ENCODE data around the gene TBX5.
"Not testable (repeated sequence)": the region's sequence is repeated elsewhere in the genome, so short reads cannot be mapped to it uniquely, and the experiment has no call there.

The TBX5 gene

DNA sequence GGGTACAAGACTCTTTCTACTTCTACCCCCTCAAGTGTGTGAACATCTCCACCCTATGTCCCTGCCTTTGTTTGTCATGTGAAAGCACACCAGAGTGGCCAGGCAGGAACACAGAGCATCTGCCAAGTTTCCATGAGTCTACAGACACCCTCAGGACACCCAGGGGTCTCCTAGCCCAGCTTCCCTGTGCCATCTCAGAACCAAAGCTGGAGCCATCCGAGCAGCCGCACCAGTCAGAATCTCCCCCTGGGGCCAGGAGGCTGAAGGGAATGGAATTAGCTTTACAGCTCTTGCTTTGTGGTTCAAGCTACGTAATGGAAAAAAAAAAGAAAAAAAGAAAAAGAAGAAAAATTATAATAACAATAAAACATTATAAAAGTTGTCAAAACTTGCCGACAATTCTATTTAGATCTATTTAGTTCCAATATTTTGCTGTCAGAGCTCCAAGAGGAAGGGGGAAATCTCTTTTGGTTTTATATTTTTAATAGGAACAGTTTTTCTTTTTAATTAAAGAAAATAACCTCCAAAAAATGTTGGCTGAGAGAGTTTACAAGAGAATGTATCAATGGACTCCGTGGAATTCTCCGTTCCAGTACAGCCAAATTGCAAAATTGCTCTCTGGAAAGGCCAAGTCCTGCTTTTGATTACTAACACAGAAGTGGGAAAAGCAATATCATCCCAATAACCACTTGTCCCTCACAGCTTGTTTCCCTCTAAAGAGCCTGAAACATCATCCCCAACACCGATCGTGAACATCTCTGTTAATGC lies 37.1 kb downstream of the TBX5 start:
- no peak for DNase-seq

DNA sequence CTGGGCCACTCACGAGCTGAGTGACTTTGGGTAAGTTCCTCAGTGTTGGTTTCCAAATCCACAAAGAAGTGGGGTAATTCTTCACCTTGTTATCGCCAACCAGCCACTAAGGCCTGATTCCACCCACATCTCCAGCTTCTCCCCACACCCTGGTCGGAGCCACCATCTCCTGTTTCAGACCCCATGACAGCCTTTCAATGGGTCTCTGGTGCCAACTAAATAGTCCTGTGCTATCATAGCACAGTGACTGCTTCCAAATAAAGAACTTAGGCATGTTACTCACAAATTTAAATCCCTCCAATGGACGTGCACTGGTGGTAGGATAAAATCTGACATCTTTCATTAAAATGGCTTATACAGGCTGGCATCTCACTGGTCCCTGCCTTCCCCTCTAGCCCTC lies 44.0 kb downstream of the TBX5 start:
- DNase-seq = no peak

DNA sequence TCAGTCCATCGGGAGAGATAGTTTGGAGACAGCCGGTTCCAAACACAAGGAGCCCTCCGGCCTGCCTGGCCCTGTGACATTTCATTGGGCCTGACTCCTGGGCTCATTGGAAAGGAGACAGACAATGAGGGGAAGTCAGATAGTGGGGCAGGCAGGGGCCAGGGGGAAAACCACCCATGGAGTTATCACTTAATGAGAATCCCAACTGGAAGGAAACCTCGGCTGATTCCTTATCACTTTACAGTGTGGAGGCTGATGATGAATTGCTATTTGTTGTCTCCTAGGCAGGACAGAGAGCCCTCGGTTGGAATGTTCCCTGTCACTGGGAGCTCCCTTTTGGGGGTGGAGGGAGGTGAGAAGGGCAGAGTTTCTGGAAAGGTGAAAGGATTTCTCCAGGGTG lies 44.4 kb downstream of the TBX5 start:
- DNase-seq = no peak

DNA sequence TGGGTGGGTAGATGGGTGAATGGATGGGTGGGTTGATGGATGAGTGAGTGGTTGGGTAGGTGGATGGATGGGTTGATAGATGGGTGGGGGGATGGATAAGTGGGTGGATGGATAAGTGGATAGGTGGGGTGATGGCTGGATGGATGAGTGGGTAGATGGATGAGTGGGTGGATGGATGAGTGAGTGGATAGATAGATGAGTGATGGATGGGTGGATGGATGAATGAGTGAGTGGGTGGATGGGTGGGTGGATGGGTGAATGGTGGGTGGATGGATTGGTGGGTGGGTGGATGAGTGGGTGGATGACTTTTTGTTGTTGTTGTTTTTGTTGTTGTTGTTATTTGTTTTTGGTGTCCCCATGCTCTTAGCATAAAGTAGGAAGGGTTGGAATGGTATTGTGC lies 45.5 kb downstream of the TBX5 start:
- DNase-seq = no peak

DNA sequence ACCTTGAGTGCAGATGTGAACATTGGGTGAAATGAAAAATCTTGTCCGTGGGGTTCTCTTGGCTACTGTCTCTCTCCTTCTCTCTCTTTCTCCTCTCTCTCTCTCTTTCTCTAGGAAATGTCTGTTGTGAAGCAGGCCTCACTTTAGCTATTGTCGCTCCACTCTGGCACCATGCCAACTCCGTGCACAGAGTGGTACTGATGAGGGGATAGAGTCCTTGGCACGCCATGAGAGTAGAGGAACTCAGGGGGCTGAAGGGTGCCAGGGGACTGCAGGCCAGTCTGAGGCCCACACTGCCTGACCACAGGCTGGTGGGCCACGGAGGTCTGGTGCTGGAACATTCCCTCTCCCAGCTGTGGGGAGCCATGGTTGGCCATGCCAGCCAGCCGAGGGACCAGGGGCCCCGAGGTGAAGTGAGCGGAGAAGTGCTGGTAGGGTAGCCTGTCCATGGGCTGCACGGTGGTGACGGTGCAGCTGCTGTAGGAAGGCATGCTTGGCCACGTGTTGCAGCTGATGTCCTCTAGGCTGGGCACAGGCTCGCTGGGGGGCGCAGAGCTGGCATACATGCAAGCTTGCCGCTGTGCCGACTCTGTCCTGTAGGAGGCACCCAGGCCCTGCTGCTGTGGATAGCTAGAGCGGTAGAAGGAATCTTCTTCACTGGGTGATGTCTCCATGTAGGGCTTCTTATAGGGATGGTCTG lies 50.4 kb downstream of the TBX5 start:
- no peak for DNase-seq

DNA sequence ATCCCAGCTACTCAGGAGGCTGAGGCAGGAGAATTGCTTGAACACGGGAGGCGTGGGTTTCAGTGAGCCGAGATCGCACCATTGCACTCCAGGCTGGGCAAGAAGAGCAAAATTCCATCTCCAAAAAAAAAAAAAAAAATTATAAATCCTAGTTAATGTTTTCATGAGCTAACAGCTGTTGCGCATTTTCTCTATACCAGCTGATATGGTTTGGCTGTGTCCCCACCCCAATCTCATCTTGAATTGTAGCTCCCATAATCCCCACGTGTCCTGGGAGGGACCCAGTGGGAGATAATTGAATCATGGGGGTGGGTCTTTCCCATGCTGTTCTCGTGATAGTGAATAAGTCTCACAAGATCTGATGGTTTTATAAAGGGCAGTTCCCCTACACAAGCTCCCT lies 56.7 kb downstream of the TBX5 start:
- not testable (repeated sequence) for DNase-seq

DNA sequence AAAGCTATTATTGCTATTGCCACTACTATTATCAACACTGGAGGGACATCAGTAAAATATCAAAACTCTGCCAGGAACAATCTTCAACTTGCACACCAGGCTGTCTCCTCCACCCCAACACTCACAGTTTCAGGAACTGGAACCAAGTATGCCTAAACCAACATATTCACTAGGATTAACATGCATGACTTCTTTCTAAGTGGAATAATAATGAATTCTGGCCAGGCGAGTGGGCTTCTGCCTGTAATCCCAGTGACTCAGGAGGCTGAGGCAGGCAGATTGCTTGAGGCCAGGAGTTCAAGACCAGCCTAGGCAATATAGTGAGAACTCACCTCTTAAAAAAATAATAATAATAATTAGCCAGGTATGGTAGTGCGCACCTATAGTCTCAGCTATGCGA lies 58.1 kb downstream of the TBX5 start:
- DNase-seq = peak in 1 of 3 experiments; percentile 91

DNA sequence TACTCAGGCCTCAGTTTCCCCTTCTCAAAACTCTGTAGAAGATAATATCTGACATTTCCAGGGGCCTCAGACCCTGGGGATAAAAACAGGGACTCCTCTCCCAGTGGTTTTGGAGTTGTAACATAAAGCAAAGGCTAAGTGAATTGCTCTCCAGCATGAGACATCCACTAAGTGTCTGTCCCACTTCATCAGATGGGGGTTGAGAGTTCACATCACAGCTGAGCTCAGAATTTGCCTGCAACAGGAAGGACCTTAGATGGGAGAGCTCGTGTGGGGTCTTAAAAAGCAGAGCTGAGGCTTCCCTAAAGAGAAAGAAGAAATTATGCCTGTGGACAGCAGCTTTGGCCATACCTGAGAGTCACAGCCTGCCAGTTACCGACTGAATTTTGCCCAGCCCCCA lies 61.1 kb downstream of the TBX5 start:
- DNase-seq = no peak

DNA sequence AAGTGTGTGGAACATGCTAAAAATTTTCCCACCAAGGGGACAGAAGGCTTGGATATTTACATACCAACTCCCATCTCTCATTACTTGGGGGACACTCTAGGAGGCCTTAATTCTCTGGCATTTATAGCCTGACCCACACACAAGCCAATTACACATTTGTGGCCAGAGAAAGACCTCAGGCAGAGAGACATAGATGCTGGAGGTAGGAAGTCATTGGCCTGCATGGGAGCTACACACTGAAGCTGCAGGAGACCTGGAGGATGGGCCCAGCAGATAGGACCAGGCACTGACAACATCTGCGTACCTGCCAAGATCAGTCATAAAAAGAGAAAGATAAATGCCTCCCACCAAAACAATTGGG lies 61.7 kb downstream of the TBX5 start:
- no peak for DNase-seq

DNA sequence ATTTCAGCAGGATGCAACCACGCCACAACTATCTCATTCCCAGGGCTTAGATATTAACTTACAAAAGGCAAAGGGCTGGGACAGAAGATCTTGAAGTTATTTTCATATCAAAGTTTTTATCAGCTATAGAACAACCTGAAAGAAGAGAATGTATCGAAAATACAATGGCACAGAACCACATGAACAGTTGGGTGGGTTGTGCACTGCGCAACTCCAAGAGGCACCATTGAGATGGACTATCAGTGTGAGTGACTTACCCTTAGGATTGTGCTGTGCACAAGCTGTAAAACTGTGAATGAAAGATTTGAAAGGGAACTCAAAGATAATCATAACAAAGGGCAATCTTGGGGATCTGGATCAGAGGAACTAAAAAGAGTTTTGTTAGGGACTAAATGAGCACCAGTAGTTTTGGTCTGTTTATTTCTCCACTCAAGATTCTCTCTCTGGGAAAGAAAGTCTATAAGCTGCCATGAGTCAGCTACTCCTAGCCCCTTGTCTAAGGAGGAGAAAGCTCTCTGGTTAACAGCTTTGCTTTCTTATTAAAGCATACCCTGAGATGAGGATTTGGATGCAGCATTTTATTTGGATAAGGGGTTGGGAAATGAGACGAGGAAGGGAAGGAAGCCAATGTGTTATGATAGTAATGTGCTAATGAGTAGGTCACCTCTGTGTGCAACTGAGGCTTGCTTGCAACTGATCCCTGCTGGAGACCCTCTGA lies 62.2 kb downstream of the TBX5 start:
- DNase-seq = no peak

DNA sequence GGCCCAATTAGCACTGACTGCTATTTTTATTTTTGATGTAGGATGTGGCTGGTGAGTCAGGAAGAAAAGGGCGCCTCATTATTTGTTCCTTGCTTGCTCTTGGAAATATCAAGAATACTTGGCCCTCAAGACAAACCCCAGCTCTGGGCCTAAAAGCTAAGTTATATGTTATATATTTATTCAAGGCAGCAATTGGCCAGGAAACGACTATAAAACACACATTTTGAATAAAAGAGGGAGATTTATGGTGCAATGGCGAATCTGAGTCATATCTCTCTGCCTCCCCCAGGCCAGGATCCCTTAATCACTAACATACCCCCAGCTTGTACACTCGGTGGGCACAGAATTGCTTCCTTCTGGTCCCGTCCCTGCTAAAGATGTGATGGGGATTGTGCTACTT lies 63.3 kb downstream of the TBX5 start:
- no peak for DNase-seq

DNA sequence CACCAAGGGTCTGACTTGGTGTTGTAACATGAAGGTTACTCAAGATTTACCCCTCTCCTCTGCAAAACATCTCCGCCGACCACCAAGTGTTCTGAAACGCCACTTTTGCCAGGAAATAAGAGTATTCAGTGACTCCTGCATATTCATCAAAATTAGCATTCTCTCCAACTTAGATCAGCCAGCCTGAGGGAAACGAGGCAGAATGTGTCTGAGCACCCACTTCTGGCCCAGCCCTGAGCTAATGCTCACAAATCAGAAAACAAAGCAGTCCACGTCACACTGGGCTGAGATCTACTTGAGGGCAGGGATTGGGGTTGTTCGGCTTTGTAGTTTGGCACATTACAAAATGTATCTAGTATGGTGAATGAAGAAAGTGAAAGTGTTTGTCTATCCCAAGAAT lies 64.3 kb downstream of the TBX5 start:
- no peak for DNase-seq

DNA sequence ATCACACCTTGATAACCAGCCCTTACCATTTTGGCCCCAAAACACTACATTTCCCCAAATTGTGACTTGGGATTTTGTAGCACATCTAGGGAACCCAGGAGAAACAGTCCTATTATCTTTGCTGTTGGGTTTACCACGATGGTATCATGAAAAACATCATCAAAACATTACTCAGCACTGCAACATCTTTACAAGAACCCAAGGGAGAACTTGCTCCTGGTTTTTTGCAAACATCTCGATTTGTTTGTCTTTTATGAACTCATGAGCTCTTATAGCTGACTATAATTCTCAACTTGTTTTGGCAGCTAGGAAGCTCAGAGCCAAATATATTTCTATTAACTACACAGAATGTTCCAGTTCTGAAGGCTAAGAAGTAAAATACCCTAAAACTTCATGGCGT lies 65.7 kb downstream of the TBX5 start:
- DNase-seq = no peak

DNA sequence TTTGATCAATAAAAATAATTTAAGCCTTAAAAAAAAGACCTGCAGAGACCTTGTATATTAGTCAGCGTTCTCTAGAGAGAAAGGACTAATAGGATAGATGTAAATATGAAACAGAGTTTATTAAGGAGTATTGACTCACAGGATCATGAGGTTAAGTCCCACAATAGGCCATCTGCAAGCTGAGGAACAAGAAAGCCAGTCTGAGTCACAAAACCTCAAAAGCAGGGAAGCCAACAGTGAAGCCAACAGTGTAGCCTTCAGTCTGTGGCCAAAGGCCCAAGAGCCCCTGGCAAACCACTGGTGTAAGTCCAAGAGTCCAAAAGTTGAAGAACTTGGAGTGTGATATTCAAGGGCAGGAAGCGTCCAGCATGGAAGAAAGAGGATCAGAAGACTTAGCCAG lies 66.3 kb downstream of the TBX5 start:
- DNase-seq = no peak

DNA sequence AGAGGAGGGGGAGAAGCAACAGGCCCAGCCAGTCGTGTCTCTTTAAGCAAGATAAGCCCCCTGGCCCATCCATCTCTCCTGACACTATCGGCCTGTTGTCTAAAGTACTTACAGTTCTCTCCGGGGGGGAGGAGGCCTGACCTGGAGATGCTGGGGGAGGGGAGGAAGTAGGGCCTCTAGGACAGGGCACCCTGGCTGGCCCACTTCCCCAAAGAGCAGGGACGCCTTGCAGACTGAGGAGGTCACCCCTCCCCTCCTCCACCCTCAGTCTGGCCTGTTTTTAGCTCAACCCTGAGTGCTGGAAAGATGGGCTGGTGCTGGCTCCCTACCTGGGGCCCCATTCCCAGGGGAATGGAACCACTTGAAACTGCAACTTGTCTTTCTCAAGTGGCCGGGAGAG lies 70.3 kb downstream of the TBX5 start:
- DNase-seq = peak in 1 of 3 experiments; percentile 84

DNA sequence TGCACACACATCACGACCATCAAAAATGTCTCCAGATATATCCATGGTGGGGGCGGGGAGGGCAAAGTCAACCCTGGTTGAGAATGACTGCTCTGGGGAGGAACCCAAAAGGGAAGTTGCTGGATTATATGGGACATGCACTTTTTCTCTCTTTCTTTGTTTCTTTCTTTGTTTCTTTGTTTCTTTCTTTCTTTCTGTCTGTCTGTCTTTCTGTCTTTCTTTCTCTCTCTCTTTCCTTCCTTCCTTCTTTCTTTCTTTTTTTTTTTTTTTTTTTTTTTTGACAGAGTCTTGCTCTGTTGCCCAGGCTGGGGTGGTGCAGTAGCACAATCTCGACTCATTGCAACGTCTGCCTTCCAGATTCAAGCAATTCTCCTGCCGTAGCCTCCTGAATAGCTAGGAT lies 71.5 kb downstream of the TBX5 start:
- no peak for DNase-seq

DNA sequence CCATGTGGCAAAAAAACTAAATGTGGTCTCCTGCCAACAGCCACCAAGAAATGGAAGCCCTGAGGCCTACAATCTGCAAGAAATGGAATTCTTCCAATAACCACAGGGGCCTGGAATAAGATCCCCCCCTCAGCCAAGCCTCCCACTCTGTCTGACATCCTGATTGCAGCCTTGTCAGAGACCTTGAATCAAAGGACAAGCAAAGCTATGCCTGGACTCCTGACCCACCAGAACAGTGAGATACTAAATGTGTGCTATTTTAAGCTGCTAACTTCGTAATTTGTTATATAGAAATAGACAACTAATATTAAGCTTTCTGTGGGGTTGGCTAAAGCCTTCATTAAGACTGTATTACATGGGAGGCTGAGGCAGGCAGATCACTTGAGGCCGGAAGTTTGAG lies 77.7 kb downstream of the TBX5 start:
- no peak for DNase-seq

DNA sequence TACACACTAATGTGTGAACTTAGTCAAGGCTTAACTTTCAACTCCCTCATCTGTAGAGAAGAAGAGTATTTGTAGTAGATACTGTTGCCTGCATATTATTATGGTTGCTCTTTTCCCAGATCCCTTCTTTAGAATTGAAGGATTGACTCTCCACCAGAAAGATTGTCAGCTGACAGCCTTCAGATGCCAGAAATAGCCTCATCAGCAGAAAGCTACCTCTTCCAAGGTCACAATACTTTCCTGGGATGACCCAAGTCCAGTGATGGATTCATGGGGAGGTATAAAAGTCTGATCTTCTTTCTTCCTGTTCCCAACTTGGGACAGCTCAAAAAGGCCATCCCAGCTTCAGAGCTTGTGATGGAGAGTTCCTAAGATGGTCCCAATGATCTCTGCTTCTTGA lies 78.2 kb downstream of the TBX5 start:
- no peak for DNase-seq

DNA sequence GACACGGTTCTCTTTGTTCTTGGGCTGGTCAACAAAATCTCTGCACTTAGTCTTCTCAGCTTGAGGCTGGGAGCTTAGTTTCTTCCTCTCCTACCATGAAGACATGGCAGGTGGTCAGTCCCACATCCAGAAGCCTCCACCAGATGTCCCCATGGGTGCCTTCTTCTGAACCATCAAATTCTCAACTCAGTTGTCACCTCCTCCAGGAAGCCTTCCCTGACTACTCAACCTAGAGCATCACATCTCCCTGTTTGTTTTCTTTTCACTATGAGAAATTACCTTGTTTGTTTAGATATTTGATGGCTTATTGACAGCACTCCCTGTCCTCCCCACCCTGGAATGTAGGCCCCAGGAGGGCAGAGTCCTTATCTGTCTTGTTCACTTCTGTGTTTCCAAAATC lies 84.4 kb downstream of the TBX5 start:
- DNase-seq = no peak

DNA sequence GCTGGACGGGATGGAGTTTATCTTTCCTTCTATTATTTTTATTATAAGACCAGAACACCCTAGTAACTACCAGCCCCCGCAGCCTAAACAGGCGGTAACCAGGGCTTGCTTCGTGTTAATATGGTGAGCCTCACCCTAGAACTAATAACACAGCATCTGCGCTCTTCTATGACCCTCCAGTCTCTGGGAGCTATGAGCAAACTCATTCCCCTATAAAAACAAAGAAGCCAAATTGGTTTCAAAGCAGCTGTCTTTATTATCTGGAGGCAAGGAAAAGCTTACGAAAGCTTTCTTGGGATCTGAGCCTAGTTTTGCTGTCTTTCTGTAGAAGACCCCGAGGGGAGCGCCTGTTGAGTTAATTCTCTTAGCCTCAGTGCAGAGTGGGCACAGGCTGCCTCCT lies 85.0 kb downstream of the TBX5 start:
- no peak for DNase-seq

DNA sequence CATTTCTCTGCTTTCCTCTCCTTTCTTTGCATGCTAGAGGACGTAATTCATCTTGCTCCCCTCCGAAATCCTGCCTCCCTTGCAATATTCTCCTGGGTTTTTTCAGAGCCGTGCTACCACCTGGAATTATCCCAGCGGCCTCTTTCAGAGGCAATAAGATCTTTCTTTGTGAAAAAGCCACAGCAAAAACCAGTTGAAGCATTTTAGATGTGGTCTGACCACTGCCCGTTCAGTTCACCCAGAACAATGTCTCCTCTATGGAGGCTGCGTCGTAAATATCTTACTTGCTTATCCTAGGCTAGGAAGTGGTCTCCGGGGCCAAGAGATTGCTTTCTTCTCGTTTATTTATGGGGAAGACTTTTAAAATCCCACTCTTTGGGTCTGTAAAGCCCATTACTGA lies 85.8 kb downstream of the TBX5 start:
- no peak for DNase-seq

DNA sequence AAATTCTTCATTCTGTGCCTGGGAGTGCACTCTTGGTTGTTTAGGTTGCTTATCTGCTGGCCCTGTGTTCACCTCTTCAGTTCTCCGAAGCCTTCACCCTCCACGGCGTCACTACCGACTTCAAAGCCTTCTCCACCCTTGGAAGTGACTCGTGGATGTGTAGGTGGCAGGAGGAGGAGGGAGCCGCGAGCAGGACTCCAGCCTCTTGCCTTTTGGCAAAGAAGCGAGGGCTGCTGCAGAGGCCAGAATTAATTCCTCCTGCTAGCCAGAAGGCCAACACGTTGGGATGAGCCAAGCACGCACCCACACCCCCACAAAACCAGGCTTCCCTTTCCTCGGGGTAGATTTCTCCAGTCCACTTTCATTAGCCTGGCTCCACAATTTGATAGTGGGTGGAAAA lies 86.5 kb downstream of the TBX5 start:
- no peak for DNase-seq

DNA sequence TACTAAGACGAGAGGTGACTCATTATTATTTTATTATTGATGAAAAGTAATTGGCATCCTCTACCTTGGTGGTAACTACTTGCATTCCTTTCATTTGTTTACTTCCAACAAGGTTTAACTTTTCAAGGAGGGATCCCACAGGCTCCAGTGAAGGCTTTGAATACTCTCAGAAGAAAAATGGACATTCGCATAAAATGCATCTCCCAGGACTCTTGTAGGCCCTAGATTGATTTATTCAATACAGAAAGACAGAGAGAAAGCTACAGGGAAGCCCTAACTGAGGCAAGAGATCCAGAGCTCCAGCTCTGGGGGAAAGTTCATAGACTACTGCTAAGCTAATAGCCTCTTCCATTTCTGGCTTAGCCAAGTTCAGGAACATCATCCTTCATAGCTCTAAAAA lies 87.0 kb downstream of the TBX5 start:
- DNase-seq = no peak

DNA sequence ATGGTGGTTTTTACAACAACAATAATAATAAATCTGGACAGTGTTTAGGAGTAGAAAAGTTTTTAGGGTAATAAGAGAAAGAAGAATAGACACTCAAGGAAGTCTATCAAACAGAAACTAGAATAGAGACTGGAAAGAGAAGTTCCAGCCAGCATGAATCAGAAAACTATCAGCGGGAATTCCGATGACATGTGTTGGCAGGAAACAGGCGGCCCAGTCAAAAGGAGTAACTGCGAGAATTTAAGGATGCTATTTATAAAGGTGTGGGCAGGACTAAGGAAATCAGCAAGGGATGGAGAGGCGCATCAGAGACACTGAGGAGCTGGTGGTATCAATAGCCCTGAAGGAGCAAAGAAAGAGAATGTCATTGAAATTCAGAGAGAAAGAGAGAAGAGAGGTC lies 89.9 kb downstream of the TBX5 start:
- DNase-seq = no peak
